ENCODE measurements around the gene OR2C1.
A peak's percentile ranks its signal among the peaks of the same experiment; 100 is the strongest.

OR2C1 gene

DNA sequence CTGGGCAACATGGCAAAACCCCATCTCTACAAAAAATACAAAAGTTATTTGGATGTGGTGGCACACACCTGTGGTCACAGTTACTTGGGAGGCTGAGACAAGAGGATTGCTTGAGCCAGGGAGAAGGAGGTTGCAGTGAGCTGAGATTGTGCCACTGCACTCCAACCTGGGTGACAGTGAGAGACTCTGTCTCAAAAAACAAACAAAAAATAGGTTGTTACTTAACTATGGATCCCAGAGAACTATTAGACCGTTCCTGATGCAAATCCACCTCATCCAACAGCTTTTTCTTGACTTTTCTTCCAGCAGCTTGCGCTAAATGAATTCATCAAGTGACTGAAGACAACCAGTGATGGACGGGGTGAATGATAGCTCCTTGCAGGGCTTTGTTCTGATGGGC is at the start of gene OR2C1:
Gene OR2C1, plus strand, starts transcription at position 301 of the 400 bp plus-strand sequence. Its CDS starts 52 bp downstream, at position 353.
- no peak for FAIRE-seq
- DNase-seq (ENCODE audit: insufficient read length, low spot score), result no peak

DNA sequence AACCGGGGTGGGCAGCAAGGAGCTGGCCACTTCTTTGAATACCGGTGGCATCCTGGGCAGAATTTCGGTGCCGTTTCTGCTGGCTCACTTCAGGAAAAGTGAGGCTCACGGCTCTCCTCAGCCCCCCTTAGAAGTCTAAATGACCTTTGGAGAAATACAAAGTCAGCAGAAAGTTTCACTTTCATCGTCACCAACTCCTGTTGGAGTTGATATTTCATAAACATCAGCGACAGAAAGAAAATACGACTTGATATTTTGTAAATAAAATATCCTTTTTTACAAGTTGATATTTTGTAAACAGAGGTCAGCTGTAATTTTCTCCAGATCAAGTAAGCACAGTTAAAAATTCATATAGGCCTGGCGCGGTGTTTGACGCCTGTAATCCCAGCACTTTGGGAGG is 49.6 kb upstream of the OR2C1 start:
- DNase-seq (ENCODE audit: insufficient read length, low spot score) (no peak), FAIRE-seq (no peak)

DNA sequence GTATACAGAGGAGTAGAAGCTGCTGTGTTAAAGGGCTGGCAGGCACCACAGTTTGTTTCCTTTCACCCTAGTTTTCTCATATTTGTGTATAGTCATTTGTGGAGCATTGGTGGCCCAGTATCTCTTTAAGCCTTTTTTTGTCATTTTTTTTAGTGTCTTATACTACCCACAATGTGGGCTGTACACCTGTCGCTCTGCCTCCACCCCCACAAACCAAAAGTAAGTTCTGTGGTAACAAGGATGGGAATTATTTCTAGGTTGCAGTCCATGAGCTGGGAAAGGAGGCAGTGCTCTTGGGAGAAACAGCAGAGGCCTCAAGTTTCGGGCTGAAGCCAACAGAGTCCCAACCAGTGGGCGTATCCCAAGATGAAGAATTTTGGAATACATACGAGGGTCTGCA is 44.2 kb upstream of the OR2C1 start:
- DNase-seq (ENCODE audit: insufficient read length, low spot score), result no peak
- FAIRE-seq, result no peak

DNA sequence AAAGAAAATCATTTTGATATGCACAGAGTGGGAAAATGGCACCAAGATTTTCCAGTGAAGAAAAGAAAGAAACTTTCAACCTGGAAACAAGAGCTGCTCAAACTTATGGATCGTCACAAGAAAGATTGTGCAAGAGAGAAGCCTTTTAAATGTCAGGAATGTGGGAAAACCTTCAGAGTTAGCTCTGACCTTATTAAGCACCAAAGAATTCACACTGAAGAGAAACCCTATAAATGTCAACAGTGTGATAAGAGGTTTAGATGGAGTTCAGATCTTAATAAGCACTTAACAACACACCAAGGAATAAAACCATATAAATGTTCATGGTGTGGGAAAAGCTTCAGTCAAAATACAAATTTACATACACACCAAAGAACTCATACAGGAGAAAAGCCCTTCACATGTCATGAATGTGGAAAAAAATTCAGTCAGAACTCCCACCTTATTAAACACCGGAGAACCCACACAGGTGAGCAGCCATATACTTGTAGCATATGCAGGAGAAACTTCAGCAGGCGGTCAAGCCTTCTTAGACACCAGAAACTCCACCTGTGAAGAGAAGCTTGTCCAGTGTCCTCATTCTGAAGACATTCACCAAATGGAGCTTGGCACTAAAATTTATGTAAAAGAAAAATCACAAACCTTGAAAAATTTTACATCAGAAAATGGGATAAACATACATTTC is 38.2 kb upstream of the OR2C1 start:
- FAIRE-seq (no peak), DNase-seq (ENCODE audit: insufficient read length, low spot score) (no peak)

DNA sequence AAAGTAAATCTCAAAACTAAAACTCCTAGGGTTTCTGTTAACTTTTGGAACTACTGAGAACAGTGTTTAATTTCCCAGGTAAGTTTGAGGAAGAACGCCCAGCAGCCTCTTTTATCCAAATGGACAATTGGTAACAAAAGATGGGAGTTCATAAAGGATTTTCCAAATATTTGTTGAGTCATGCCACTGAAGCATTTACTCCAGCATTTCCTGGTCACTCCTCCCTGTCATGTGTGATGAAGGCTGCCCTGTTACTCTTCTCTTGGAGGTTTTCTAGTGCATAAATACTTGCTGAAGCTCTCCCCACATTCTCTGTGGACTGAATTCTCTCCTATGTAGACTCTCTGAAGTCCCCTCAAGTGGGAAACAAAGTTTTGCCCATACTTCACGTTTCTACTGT is 33.9 kb upstream of the OR2C1 start:
- FAIRE-seq, result no peak

DNA sequence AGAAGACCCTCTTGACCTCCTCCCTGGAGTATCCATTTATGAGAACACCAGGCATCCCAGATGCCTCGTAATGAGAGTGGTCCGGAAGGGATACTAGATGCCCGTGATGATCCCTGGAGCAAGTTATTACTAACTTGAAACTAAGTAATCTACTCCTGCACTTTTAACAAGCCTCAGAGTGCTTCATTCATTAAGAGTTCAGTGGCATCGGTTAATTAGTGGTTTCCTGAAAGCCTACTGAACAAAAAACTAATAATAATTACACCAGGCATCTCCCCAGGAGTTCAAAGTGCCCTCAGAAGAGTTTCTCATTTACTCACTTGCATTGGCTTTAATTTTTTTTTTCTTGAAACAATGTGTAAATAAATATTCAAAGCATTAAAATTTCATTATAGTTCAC is 28.2 kb upstream of the OR2C1 start:
- no peak for FAIRE-seq
- DNase-seq (ENCODE audit: insufficient read length, low spot score), result no peak

More for the DNA sequence above, 33.9 kb upstream of the OR2C1 start:
- DNase-seq (ENCODE audit: insufficient read length, low spot score), result no peak

DNA sequence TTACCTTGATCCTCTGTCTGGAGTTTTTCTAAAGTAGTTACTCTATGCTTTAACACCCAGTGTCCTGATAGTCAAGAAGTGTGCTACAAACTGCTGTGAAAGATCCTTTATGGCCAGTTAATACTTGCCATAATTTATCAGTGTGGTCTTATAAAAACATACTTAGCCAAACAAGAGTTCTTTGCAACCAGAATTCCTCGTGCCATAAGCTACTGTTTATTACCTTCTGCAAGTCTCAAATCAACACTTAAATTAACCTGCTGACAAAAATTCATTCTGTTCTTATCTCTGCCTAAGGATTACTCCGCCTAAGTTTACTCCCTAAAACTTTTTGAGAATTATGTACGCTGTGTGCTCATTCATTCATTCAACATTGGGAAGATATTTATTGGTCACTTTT is 27.6 kb upstream of the OR2C1 start:
- FAIRE-seq (no peak), DNase-seq (ENCODE audit: insufficient read length, low spot score) (no peak)

DNA sequence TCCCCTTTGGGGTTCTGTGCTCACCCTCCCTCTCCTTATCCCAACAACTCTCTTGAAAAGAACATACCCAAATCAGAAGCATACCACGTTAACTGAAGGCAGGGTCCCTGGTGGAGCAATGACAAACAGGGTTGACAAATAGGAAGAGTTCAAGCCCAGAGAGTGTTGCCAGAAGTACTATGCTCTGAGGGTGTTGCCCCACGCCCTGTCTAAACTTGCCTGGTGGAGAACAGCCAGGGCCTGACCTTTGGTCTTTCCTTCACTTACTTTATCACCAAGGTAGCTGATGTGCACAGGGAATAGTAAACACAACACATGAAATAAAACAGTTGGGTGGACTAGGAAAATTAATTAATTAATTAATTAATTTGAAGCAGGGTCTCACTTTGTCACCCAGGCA is 27.0 kb upstream of the OR2C1 start:
- no peak for FAIRE-seq
- no peak for DNase-seq (ENCODE audit: insufficient read length, low spot score)

DNA sequence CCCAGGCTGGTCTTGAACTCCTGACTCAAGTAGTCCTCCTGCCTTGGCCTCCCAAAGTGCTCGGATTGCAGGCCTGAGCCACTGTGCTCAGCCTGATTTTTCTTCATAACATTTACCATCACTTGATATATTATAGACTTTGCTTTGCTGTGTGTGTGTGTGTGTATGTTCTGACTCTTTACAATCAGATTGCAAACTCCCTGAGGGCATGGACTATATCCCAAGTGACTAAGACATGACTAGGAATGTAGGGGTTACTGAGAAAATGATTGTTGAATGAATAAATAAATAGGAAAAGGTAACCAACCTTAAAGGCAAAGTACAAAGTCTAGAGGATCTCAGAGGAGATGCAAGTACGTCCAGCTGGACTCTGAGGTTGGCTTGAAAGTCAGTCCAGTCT is 9.6 kb upstream of the OR2C1 start:
- DNase-seq (ENCODE audit: insufficient read length, low spot score) (no peak), FAIRE-seq (no peak)

DNA sequence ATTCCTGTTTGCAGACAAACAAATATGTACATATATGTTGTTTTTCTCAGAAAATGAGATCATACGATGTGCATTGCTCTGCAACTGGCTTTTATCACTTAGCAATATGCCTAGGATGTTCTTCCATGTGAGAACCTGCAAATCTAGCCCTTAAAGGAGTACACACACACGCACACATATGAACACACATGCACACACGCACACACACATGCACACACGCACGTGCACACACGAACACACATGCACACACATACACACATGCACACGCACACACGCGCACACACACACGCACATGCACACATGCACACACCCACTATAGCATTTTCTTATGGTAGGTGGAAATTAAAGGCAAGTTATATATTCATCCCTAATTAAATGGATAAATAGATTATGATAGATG is 8.1 kb upstream of the OR2C1 start:
- DNase-seq (ENCODE audit: insufficient read length, low spot score) (no peak), FAIRE-seq (no peak)

DNA sequence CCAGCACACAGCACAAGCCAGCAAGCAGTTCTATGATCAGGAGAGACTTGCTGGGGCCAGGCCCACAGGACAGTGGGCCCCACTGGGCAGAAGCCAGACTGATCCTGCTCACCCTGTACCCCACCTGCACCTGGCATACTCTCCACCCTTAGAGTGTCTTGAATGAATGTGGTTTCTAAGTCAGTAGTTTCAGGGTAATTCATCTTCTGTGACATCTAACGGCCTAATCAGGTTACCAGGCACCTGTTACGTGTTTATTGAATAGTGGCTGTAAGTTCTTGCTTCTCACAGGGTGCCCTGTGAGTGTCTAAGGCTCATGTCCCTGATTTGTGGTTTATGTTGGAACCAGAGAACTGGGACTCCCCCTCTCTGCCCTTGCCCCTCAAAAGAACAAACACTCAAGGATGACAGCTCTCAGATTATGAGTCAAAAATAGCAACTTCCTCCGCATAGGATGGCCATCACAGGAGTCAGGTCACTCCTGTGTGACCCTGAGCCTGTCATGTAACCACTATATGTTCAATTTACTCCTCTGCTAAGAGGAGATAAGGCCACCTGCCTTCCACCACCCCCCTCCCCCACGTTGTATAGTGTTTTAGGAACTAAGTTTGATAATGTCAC is 7.0 kb upstream of the OR2C1 start:
- no peak for FAIRE-seq
- no peak for DNase-seq (ENCODE audit: insufficient read length, low spot score)

DNA sequence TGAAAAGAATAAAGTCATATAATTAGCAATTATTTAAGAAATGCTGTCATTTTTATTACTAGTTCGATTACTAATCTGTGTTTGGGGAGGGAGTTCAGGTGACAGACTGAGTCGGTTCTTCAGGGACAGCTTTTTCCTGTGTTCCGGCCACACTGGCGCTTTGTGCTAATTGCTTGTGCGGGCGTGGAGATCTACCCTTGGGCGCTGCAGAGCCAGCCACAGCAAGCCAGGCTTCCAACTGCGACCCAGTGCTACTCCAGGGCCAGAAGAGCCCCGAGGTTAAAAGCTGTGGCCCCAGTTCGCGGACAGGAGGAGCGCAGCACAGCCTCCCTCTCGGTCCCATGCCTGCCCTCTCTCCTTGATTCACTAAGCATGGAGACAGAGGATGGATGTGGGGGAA is 6.5 kb upstream of the OR2C1 start:
- DNase-seq (ENCODE audit: insufficient read length, low spot score) (no peak), FAIRE-seq (no peak)

DNA sequence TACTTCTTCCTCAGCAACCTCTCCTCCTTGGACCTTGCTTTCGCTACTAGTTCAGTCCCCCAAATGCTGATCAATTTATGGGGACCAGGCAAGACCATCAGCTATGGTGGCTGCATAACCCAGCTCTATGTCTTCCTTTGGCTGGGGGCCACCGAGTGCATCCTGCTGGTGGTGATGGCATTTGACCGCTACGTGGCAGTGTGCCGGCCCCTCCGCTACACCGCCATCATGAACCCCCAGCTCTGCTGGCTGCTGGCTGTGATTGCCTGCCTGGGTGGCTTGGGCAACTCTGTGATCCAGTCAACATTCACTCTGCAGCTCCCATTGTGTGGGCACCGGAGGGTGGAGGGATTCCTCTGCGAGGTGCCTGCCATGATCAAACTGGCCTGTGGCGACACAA is 429 bp downstream of the OR2C1 start:
- FAIRE-seq (no peak), DNase-seq (ENCODE audit: insufficient read length, low spot score) (no peak)

DNA sequence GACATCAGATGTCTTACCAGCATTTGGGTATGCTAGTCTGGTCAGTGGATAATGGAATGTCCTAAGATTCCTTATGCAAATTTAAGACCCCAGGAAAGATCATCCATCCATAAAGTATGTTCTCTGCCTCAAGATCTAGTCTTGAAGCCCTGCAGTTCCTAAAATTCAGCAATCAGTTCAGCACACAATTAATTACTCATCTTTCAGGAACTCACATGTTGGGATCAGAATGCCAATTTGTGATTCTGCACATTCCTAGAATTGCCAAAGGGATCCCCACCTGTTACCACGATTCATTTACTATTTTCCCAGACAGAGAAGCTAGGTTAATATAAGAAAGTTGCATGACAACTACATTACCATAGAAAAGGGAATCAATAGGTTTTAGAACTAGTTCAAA is 3.2 kb downstream of the OR2C1 start:
- FAIRE-seq (no peak), DNase-seq (ENCODE audit: insufficient read length, low spot score) (no peak)

DNA sequence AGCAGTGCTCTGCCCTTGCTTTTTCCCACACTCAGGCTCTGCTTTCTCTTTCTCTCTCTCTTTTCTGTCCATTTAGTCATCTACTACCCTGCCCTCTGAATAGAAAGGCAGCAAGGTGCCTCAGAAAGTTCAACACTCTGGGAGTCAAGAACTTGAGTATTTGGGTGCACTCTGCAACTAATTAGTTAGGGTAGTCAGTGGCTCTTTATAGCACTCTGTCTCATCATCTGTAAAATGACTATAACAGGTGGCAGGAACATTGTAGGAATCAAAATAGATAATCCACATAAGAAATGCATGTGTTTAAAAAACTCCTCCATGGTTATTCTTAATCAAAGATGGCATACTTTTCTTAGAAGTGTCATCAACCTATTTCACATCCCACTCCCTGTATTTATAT is 7.2 kb downstream of the OR2C1 start:
- FAIRE-seq, result no peak
- DNase-seq (ENCODE audit: insufficient read length, low spot score), result no peak

DNA sequence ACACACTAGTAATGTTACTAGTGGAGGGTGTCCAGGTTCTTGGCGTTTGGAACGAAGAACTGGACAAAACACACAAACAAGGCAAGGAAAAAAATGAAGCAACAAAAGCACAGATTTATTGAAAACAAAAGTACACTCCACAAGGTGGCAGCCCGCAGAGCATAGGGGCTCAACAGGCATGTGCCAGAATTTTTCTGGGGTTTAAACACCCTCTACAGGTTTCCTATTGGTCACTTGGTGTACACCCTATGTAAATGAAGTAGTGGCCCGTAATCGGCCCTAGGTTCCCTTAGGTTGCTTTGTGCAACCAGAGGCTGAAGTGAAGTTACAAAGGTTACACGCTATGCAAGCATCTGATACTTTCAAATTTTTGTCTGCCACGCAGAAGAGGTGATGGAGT is 8.1 kb downstream of the OR2C1 start:
- DNase-seq (ENCODE audit: insufficient read length, low spot score), result no peak
- FAIRE-seq, result peak; percentile 26

DNA sequence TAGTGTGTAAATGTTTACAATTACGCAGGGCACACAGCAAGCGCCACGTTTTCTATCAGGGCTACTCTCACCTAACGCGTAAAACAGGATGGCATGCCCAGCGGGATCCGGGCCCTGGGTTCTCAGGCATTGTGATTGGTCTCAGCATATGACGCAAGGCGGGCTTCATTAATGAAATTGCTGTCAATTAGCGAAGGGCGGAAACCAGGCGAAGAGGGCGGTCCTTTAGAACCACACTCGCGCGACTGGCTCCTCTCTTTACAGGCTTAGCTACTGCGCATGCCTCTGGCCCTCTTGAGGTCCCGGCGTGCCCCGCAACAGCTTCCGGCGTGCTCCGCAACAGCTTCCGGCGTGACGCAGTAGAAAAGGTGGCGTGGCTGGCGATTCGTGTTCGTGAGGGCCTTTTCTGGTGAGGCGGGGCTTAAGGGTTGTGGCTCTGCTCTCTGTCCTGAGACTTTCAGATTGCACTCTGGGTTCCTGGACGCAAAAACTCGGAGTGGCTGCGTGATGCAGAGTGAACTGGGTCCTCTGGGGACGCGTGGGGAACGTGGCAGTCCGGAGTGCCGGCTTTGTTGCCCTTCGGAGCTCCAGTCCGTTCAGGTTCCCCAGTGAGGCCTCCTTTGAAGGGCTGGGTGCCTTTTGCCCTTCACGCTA is 9.2 kb downstream of the OR2C1 start:
- FAIRE-seq (peak; percentile 95), DNase-seq (ENCODE audit: insufficient read length, low spot score) (peak; percentile 97)

DNA sequence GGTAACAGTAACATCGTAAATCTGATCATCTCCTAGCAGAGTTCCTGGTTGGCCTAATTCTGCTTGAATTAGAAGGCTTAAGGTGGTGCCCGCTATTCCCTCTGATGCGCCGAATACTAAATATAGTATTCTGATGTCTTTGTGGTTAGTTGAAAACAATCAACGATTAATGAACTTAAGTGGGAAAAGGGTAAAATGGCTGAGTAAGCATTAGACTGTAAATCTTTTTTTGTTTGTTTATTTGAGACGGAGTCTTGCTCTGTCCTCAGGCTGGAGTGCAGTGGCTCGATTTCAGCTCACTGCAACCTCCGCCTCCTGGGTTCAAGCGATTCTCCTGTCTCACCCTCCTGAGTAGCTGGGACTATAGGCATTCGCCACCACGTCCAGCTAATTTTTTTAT is 13.4 kb downstream of the OR2C1 start:
- FAIRE-seq, result no peak

DNA sequence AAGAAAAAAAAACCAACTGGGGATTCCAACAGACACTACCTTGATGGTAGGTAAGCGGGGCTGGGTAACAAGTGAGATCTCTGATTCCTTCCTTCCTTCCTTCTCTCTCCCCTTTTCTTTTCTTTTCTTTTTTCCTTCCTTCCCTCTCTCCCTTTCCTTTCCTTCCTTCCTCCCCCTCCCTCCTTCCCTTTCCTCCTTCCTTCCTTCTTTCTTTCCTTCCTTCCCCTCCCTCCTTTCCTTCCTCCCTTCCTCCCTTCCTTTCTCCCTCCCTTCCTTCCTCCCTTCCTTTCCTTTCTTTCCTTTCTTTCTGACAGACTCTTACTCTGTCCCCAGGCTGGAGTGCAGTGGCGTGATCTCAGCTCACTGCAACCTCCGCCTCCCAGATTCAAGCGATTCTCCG is 20.0 kb downstream of the OR2C1 start:
- no peak for DNase-seq (ENCODE audit: insufficient read length, low spot score)
- FAIRE-seq, result no peak

More for the DNA sequence above, 13.4 kb downstream of the OR2C1 start:
- DNase-seq (ENCODE audit: insufficient read length, low spot score), result no peak

DNA sequence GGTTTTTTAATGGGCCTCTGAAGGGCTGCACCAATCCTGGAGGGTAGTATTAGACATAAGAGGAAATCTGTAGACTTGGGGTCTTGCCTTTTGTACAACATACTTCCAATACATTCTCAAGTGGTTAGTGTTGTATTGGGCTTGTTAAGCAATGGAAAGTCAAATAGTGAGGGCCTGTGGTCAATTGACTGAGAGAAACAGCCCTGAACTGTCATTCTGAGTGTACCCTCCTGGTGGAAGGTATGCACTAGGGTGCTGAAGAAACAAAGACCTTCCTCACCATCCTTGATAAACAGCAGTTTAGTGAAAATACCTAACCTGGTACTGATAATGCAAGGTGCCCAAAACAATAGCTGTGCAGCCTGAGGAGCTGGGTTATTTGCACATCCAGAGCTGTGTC is 22.2 kb downstream of the OR2C1 start:
- FAIRE-seq (no peak), DNase-seq (ENCODE audit: insufficient read length, low spot score) (no peak)

DNA sequence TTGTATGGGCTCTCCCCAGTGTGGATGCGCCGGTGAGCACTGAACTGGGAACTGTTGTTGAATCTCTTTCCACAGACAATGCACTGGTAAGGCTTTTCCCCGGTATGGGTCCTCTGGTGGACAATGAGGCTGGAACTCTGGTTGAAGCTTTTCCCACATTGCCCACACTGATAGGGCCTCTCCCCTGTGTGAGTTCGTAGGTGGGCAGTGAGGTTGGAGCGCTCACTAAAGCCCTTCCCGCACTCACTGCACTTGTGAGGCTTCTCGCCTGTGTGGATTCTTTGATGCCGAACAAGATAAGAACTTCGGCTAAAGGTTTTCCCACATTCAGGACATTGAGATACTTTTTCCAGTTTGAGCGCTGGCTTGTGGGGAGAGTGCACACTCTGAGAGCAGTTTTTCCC is 27.4 kb downstream of the OR2C1 start:
- no peak for FAIRE-seq
- no peak for DNase-seq (ENCODE audit: insufficient read length, low spot score)

DNA sequence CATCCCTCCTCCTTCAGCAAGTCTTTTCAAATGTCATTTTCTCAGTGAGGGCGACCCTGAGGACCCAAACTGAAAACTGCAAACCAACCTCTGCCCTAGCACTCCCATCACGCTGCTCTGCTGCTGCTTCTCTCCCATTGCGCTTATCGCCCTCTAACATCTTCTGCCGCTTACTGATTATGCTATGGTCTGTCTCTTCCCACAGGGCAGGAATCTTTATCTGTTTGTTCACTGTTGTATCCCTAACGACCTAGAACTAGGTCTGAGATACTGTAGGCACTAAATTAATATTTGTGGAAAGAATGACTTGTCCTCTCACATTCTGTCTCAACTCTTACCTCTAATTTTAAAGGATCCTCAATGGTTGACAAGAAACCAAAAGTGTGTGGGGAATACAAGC is 32.6 kb downstream of the OR2C1 start:
- no peak for FAIRE-seq

More for the DNA sequence above, 32.6 kb downstream of the OR2C1 start:
- DNase-seq (ENCODE audit: insufficient read length, low spot score), result no peak
